Keratinocyte (primary cell): ENCODE results near the gene OBI1. TPM values are rescaled to one million over a fixed set of nuclear protein-coding genes. Genes with fewer than 3 reads are reported as not detected.

Experiments
- DNase-seq: peaks from one replicate; pipeline ENCODE4 v3.0.0-alpha.2; 2011; ENCODE audit warnings: low read depth, missing footprints, low spot score
- FAIRE-seq: peaks from 2 replicates; lab custom pipeline; 2011; peaks lifted over from hg19 to GRCh38; lab: Jason Lieb, UNC
- H2AFZ ChIP-seq: 2 replicates; pipeline ENCODE4 v1.6.0; 2012; ENCODE audit warnings: low read length, control low read depth, inconsistent platforms; ENCODE audit not compliant: control insufficient read depth
- H3K27ac ChIP-seq: 2 replicates; pipeline ENCODE4 v1.5.1; 2011; ENCODE audit warnings: low read length; ENCODE audit not compliant: control insufficient read depth, insufficient read depth
- H3K27me3 ChIP-seq: 3 replicates; pipeline ENCODE4 v1.6.0; 2011; ENCODE audit warnings: low read length; ENCODE audit not compliant: control insufficient read depth, insufficient read depth; ENCODE audit errors: extremely low read depth
- H3K36me3 ChIP-seq, 2 experiments: 2 replicates in 1 of 2; 3 replicates in 1 of 2; pipeline ENCODE4 v1.5.1; 2011; ENCODE audit warnings: low read length in 2 of 2, mild to moderate bottlenecking in 1 of 2; ENCODE audit not compliant: control insufficient read depth in 2 of 2, insufficient read depth in 2 of 2; ENCODE audit errors: extremely low read depth in 1 of 2
- H3K4me1 ChIP-seq: 3 replicates; pipeline ENCODE4 v1.5.1; 2011; ENCODE audit warnings: low read length; ENCODE audit not compliant: control insufficient read depth, insufficient read depth; ENCODE audit errors: extremely low read depth
- H3K4me2 ChIP-seq: 3 replicates; pipeline ENCODE4 v1.6.0; 2011; ENCODE audit warnings: low read depth, low read length; ENCODE audit not compliant: control insufficient read depth, insufficient read depth; ENCODE audit errors: extremely low read depth
- H3K4me3 ChIP-seq, 3 experiments: fragments of 200-600 bp in 1 of 3; sonication (generic) in 1 of 3; 2 replicates in 2 of 3; 3 replicates in 1 of 3; pipeline ENCODE4 v1.5.1; 2011 to 2016; ENCODE audit warnings: low read length in 3 of 3, mild to moderate bottlenecking in 3 of 3, control low read depth in 2 of 3, inconsistent platforms in 1 of 3, low read depth in 1 of 3, mixed read lengths in 1 of 3, mixed run types in 1 of 3, moderate library complexity in 1 of 3; ENCODE audit not compliant: control insufficient read depth in 2 of 3, insufficient read depth in 2 of 3; ENCODE audit errors: extremely low read depth in 1 of 3
- H3K79me2 ChIP-seq: 2 replicates; pipeline ENCODE4 v1.6.0; 2012; ENCODE audit warnings: low read length; ENCODE audit not compliant: control insufficient read depth, insufficient read depth
- H3K9ac ChIP-seq: 3 replicates; pipeline ENCODE4 v1.6.0; 2011; ENCODE audit warnings: low read length; ENCODE audit not compliant: control insufficient read depth, insufficient read depth; ENCODE audit errors: extremely low read depth
- H3K9me1 ChIP-seq: 3 replicates; pipeline ENCODE4 v1.6.0; 2011; ENCODE audit warnings: low read length; ENCODE audit not compliant: control insufficient read depth, insufficient read depth; ENCODE audit errors: extremely low read depth
- H3K9me3 ChIP-seq: 2 replicates; pipeline ENCODE4 v1.5.1; 2012; ENCODE audit warnings: low read depth, low read length; ENCODE audit not compliant: control insufficient read depth
- H4K20me1 ChIP-seq: 3 replicates; pipeline ENCODE4 v1.6.0; 2011; ENCODE audit warnings: low read length; ENCODE audit not compliant: control insufficient read depth, insufficient read depth; ENCODE audit errors: extremely low read depth
- EZH2 ChIP-seq: IDR thresholded peaks from one replicate; pipeline ENCODE4 v1.6.1; 2012; ENCODE audit warnings: inconsistent platforms, mild to moderate bottlenecking, low read length, moderate library complexity
- dilution Hi-C: fragments of 300-500 bp; cut with MboI; formaldehyde crosslinking; loops from one replicate; pipeline ENCODE4 v1.7.0; 2020; ENCODE audit warnings: low sequenced_read_pairs; ENCODE audit not compliant: extremely low pct_ligation_motif_present
- polyA plus RNA-seq, 5 experiments: library from polyadenylated mRNA; depleted of rRNA in 3 of 5; stranded (reverse) in 3 of 5; stranded (forward) in 1 of 5; unstranded in 1 of 5; fragments of >200 nt; gene quantifications; 1 replicate in 1 of 5; 2 replicates in 3 of 5; 3 replicates in 1 of 5; pipeline versions ENCODE4 v1.2.1 to v1.2.3, GENCODE V29; 2011 to 2012; ENCODE audit warnings: missing spikeins in 2 of 5, low read depth in 1 of 5, low replicate concordance in 1 of 5
- TF ChIP-seq, protein P1 (sequence below), 3 experiments: IDR thresholded peaks in 1 of 3; conservative IDR thresholded peaks in 1 of 3; optimal IDR thresholded peaks in 1 of 3; 2 replicates in 2 of 3; 3 replicates in 1 of 3; pipeline versions ENCODE3 to v1.5.1; 2011; ENCODE audit warnings: low read length in 3 of 3, mild to moderate bottlenecking in 3 of 3, moderate library complexity in 2 of 3, control low read depth in 1 of 3, inconsistent platforms in 1 of 3; ENCODE audit not compliant: insufficient read depth in 2 of 3; ENCODE audit errors: extremely low read depth in 1 of 3

Gene OBI1
- polyA plus RNA-seq, 1 donor (not counting 4 experiments of a cell fraction or from before 2014, with no cell fraction given) = 14.4 TPM

DNA sequence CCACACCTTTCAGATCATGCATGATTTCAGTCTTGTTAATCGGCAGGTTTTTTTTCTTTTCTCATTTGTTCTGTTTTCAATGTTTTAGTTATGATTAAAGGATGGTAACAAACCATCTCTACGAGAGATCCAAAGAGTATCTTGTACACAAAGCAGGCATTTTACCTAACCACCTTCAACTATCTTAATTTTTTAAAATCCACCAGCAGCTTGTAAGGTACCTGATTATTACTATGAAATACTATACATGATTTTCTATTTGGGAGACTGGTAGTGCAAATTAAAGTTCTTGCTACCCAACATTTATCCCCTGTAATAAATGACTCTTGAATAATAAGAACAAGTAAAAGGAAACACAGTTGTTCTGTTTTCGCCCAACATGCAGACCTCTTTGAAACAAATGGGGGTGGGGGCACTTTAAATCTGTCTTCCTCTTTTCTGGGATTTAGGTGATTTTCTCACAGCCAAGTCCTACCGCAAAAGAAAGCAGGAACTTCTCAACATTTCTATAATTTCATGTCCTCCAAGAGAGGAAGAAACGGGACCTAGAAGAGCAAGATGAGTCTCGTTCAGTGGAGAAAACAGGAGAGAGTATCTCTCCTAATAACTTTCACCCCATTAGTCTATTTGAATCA is 59.2 kb downstream of the OBI1 start:
- Histone ChIP-seq H3K27me3 (peaks cover 95% of the 10 kb centered on the region), H3K4me1 (peaks cover 3% of the 10 kb centered on the region), H3K79me2 (no peaks in the 10 kb centered on the region), H3K9ac (no peak overlapping the region), H3K4me2 (no peak overlapping the region), H3K9me3 (peaks cover 2% of the 10 kb centered on the region), H3K9me1 (no peaks in the 10 kb centered on the region), H4K20me1 (no peaks in the 10 kb centered on the region), H3K27ac (no peak overlapping the region), H3K36me3 (no peaks in the 10 kb centered on the region), H3K4me3 (no peak overlapping the region), H2AFZ (no peak overlapping the region)
- DNase-seq (no peak), FAIRE-seq (no peak)
- dilution Hi-C loops = no loop called here
- TF ChIP-seq EZH2 = no peak
- TF ChIP-seq, protein P1, sequence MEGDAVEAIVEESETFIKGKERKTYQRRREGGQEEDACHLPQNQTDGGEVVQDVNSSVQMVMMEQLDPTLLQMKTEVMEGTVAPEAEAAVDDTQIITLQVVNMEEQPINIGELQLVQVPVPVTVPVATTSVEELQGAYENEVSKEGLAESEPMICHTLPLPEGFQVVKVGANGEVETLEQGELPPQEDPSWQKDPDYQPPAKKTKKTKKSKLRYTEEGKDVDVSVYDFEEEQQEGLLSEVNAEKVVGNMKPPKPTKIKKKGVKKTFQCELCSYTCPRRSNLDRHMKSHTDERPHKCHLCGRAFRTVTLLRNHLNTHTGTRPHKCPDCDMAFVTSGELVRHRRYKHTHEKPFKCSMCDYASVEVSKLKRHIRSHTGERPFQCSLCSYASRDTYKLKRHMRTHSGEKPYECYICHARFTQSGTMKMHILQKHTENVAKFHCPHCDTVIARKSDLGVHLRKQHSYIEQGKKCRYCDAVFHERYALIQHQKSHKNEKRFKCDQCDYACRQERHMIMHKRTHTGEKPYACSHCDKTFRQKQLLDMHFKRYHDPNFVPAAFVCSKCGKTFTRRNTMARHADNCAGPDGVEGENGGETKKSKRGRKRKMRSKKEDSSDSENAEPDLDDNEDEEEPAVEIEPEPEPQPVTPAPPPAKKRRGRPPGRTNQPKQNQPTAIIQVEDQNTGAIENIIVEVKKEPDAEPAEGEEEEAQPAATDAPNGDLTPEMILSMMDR (optimal IDR thresholded peaks at IDR 0.05 in 1 of 3, IDR thresholded peaks at IDR 0.05 in 1 of 3, conservative IDR thresholded peaks at IDR 0.05 in 1 of 3; ENCODE audit: extremely low read depth in 1 of 3, insufficient read depth in 2 of 3, low read length in 3 of 3) = no peak

DNA sequence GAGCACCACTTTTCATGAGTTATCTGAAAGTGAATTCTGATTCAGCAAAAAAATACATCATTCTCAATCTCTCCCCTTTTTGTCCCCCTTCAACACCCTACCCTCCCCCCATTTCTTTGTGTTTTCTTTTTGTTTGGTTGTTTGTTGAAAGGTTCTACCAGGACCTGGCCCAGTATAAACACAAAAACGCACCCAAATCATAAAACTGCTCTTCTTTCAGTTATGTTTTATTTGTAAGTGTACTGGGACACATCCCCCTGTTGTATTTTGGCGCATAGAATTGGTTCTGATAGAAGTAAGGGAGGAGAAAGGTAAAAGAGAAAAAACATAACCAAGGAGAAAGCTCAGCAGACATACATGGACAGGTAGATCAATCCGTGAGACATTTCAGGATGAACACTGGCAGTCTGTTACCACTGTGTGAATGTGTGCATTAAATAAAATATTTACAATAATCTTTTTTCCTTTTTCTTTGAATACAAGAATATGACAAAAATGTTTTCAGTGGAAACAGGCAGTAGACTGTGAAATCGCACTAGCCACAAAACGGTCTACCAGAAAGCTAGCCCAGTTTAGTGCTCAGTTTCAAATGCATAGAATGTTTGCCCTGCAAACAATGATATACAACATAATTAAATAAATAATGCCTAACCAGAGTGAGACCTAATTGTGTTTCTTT is 59.9 kb downstream of the OBI1 start:
- dilution Hi-C loops = no loop called here
- TF ChIP-seq, protein P1 (optimal IDR thresholded peaks at IDR 0.05 in 1 of 3, IDR thresholded peaks at IDR 0.05 in 1 of 3, conservative IDR thresholded peaks at IDR 0.05 in 1 of 3; ENCODE audit: extremely low read depth in 1 of 3, insufficient read depth in 2 of 3, low read length in 3 of 3) = no peak
- TF ChIP-seq EZH2 = peak; percentile 54

More for the DNA sequence above, 59.9 kb downstream of the OBI1 start:
- DNase-seq (no peak), FAIRE-seq (no peak)
- H3K27me3 ChIP-seq = peaks cover 95% of the 10 kb centered on the region
- H2AFZ ChIP-seq = no peak overlapping the region
- H3K4me2 ChIP-seq = no peak overlapping the region
- no peaks in the 10 kb centered on the region for H3K36me3 ChIP-seq
- peaks cover 3% of the 10 kb centered on the region for H3K4me1 ChIP-seq
- no peaks in the 10 kb centered on the region for H3K9me1 ChIP-seq
- no peak overlapping the region for H3K27ac ChIP-seq
- H3K9me3 ChIP-seq = peaks cover 2% of the 10 kb centered on the region
- no peaks in the 10 kb centered on the region for H3K79me2 ChIP-seq
- H3K9ac ChIP-seq = no peak overlapping the region
- H4K20me1 ChIP-seq = no peaks in the 10 kb centered on the region
- no peak overlapping the region for H3K4me3 ChIP-seq
